Occipital lobe (tissue), 3 donors: Measurements from ENCODE around the gene ARHGEF2. TPM values are rescaled to one million over a fixed set of nuclear protein-coding genes. Genes with fewer than 3 reads are reported as not detected.

ENCODE experiments used
- DNase-seq: peaks from one replicate; lab custom pipeline; 2025; lab: John Stamatoyannopoulos, UW
- small RNA-seq: library from RNA; depleted of rRNA; stranded (forward); fragments of <200 nt; gene quantifications from one replicate; pipeline ENCODE3, GENCODE V24; 2014
- total RNA-seq: library from RNA; depleted of rRNA; stranded (reverse); fragments of >200 nt; gene quantifications from one replicate; pipeline ENCODE4 v1.2.3, GENCODE V29; 2014

Gene ARHGEF2
- total RNA-seq, 1 donor from 2014 or later: 129 TPM

DNA sequence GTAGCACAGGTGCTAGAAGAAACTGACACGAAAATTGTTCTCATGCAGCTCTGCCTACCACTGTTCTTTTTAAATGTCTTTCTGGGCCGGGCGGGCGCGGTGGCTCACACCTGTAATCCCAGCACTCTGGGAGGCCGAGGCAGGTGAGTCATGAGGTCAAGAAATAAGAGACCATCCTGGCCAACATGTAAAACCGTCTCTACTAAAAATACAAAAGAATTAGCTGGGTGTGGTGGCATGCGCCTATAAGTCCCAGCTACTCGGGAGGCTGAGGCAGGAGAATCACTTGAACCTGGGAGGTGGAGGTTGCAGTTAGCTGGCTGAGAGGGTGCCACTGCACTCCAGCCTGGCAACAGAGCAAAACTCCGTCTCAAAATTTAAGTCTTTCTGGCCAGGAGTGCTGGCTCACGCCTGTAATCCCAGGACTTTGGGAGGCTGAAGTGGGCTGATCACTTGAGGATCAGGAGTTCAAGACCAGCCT is 66.3 kb downstream of the ARHGEF2 start:
- DNase-seq: no peak

DNA sequence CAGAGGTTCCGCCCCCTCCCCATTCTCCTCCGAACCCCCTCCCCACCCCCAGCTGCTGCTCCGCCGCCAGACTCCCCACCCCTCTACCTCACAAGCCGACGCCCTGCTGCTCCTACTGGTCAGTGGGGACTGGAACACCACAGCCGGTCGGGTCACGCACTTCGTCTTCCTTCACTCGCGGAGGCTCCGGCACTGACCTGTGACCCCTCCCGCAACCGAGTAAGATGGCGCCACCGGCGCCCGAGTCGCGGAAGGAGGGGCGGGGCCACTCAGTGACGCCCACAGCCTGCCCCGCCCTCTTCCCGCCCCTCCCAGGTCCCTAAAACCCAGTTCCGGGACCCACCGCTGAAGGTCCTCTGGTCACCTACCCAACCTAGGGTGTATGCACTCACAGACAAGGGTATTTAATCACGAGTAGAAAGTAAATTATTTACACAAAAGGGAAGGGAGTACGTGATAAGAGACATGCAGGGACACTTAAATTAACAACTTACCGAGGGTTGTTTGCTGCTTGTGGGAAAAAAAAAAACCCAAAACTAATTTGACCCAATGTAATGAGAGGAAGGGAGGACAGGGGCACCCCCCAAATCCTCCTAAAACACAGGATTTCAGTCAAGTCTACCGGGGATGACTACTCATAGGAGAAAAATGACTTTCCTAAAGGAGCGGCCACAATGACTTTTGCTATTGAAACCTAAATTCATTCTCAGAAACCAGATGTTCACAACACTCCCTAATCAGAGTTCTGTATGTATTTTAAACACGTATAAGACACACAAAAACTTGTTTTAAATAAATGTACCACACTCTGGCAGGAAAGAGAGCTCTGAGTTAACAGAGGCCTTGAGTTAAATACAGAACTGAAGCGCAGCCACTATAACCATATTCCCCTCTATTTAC is 66.9 kb downstream of the ARHGEF2 start, which contains the start of gene RIT1:
TSS of gene RIT1 (minus strand) at position 194 of the 900 bp plus-strand sequence. CDS start 588 bp downstream, outside the sequence.
- peak; percentile 59 for DNase-seq

DNA sequence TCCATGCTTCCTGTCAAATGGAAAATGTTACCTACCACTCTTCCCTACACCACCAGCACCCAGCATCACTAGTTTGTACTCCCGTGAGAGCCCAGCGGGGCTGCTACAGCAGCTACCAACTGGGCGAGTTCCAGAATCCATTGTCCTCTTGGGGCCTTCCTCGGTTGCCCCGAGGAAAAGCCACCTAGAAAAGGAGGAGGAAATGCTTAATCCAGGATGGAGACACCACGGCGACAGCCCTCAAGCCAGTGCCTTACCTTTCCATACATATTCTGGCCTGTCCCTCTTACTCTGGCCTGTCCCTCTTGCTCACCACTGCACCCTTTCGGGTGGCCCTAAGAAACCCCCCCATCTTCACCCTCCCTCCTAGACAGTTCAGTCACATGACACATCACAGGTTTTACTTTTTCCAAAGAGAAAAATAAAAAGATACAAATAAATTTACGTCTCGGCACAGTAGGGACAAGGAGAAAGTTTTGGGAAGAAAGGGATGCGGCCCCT is 67.7 kb downstream of the ARHGEF2 start:
- DNase-seq: peak; percentile 31

DNA sequence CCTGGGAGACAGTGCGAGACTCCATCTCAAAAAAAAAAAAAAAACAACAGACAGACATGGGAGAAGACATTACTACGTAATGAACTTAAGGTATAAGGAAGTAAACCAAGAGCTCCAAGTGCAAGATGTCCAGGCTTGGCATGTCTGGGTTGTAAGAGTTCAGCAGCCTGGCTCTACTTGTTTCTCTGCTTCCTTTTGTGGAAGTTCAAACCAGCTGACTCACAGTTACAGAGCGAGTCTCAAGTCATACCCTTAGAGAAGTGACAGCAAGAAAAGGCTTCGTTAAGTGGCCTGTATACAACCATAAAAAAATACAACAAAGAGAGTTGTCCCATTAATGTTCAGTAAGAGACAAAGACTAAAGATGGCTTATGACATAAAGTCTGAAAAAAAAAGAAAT is 68.5 kb downstream of the ARHGEF2 start:
- DNase-seq: no peak

DNA sequence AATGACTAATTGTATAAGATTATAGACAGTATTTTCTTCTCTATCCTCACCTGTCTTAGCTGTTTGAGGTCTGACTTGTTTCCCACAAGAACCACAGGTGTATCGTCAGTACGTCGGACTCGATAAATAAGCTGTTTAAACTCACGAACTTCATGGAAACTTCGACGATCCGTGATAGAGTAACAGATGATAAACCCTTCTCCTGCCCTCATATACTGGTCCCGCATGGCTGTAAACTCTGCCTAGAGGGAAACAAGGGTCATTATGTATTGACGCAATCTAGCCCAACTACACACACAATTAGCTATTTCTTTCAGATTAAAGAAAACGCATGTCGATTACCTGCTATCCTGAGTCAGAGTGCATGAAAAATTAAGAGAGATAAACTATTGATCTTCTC is 74.1 kb downstream of the ARHGEF2 start:
- no peak for DNase-seq

DNA sequence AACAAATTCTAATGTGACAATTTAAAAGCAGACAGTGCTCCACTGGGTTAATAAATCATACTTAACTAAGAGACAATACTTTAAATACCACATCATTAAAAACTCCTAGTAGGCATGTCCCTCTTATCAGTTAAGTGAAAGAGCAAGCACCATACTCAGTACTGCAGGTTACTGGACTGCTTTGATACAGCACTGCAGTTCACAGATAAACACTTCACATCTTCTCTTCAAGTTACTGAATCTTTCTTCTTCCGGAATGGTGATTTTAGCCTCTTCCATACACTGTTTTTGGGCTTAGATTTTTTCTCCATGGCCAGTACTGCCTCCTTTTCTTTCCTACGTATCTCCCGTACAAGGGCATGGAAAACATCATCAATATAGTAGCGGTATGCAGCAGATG is 78.2 kb downstream of the ARHGEF2 start:
- no peak for DNase-seq

DNA sequence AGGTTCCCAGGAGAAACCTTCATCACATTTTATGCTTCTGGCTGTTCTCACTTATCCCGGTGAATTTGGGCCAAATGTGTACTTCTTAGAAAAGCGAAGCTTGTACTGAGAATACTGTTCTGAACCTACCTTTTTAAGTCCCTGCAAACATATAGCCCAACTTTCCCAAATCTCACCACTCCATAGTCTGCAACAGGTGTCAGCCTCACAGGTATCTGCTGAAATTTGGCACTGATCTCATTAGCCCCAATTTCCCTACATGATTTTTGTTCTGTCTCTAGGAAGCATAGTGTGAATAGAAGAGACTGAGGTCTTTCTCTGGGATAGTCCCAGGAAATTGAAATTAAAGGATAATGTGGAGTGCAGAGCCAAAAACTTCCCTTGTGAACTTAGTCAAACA is 78.7 kb downstream of the ARHGEF2 start:
- no peak for DNase-seq

DNA sequence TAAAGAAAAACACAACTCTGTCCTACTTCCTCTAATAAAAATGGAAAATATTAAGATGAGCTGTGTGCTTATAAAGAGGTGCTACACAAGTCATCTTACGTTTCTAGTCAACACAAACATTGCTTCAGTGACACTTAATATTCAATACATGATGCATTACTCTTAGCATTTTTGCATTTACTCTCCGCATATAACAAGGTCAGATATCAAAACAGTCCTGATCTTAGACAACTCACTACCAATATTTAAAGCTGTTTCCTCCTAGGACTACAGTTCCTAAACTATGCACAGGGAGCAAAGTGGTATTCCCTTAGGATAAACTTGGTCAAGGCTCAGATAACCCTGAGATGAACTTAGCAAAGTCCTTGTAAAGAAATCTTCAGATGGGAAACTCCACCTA is 79.5 kb downstream of the ARHGEF2 start:
- DNase-seq: no peak

DNA sequence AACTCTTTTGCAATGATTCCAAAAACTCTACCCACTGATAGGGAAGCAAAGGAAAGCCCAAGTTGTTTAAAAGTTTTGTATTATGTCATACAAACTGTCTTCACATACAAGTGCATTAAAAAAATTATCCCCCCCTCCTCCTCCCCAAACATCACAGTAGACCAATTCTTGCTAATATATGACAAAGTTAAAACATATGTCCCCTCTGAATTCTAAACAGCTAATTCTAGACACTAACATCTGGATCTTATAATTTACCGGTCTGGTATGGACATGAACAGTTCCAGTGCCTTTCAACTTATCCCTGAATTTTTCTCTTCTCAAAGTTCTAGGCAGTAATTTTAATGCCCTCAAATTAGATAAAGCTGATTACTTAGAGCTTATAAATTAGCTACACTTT is 80.6 kb downstream of the ARHGEF2 start:
- DNase-seq: no peak

Small RNA genes within 50 kb of the gene (small RNA-seq; reads per million reads assigned to genes)
- gene MIR6738 (not detected), gene SCARNA4 (not detected), gene SNORA80E (18.4 reads per million, percentile 93 among the genes with 10 or more reads in this experiment)

Other genes starting within 250 kb of the ARHGEF2 start
- gene GON4L, start 121.3 kb downstream of the ARHGEF2 start, total RNA-seq: 35.1 TPM
- gene SYT11, start 119.0 kb downstream of the ARHGEF2 start, total RNA-seq: 188 TPM
- 32.0 TPM for gene RIT1, start 67.2 kb downstream of the ARHGEF2 start, total RNA-seq
- gene KHDC4, start 44.1 kb downstream of the ARHGEF2 start, total RNA-seq: 37.6 TPM
- gene RXFP4, start 36.9 kb downstream of the ARHGEF2 start, total RNA-seq: not detected
- 193 TPM for gene SSR2, start 42.4 kb upstream of the ARHGEF2 start, total RNA-seq
- gene UBQLN4, start 75.3 kb upstream of the ARHGEF2 start, total RNA-seq: 25.9 TPM
- 30.7 TPM for gene LAMTOR2, start 76.2 kb upstream of the ARHGEF2 start, total RNA-seq
- not detected for gene RAB25, start 82.6 kb upstream of the ARHGEF2 start, total RNA-seq
- gene MEX3A, start 103.9 kb upstream of the ARHGEF2 start, total RNA-seq: 42.4 TPM
- 18.1 TPM for gene LMNA, start 136.2 kb upstream of the ARHGEF2 start, total RNA-seq
- 13.6 TPM for gene SEMA4A, start 175.0 kb upstream of the ARHGEF2 start, total RNA-seq
- gene SLC25A44, start 215.6 kb upstream of the ARHGEF2 start, total RNA-seq: 9.7 TPM
- 29.2 TPM for gene PMF1, start 234.5 kb upstream of the ARHGEF2 start, total RNA-seq